ENCODE results near the gene MOCS1. TPM values are rescaled to one million over a fixed set of nuclear protein-coding genes. Genes with fewer than 3 reads are reported as not detected.
A peak's percentile ranks its signal among the peaks of the same experiment; 100 is the strongest.

MOCS1 gene
- total RNA-seq, 1 donor from 2014 or later = 18.4 TPM

DNA sequence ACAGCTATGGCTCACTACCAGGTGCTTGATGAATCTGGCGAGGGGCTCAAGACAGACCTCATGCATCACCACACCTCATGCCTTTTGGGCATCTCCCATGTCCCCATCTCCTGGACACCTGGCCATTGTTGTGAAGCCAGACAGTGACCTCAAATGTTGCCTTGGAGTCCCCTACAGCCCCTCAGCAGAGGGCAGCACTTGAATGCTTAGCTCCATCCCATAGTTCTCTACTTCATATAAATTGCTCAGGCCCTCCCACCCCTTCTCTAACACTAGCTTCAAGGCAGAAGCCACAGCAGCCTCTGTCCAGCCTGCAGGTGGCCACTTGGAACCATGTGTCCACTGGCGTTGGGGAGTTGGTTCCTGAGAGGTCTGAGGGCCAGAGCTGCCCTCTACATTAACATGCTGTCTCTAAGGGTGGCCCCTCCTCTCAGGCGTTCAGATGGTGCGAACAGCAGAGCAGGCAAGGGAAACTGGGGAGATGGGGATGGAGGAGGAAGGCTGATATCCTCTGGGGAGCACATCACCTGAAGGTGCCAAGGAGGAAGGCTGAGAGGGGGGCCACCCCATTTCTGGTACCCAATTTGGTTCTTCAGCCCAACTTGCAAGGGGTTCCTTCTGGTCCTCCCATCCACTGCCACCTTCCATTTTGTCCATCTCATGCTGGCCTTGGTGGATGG lies 31.3 kb downstream of the MOCS1 start:
- Mint-ChIP-seq H3K36me3 (ENCODE audit: low read depth) (peaks cover 14% of the 10 kb centered on the region), H3K4me3 (no peak overlapping the region), H3K27ac (ENCODE audit: unreplicated experiment) (no peak overlapping the region), H3K27me3 (ENCODE audit: low read depth) (no peaks in the 10 kb centered on the region), H3K4me1 (peaks cover 5% of the 10 kb centered on the region), H3K9me3 (no peaks in the 10 kb centered on the region)
- TF ChIP-seq, protein P1, sequence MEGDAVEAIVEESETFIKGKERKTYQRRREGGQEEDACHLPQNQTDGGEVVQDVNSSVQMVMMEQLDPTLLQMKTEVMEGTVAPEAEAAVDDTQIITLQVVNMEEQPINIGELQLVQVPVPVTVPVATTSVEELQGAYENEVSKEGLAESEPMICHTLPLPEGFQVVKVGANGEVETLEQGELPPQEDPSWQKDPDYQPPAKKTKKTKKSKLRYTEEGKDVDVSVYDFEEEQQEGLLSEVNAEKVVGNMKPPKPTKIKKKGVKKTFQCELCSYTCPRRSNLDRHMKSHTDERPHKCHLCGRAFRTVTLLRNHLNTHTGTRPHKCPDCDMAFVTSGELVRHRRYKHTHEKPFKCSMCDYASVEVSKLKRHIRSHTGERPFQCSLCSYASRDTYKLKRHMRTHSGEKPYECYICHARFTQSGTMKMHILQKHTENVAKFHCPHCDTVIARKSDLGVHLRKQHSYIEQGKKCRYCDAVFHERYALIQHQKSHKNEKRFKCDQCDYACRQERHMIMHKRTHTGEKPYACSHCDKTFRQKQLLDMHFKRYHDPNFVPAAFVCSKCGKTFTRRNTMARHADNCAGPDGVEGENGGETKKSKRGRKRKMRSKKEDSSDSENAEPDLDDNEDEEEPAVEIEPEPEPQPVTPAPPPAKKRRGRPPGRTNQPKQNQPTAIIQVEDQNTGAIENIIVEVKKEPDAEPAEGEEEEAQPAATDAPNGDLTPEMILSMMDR (conservative IDR thresholded peaks at IDR 0.05) = no peak
- DNase-seq (ENCODE audit: low read depth, low spot score) = no peak

DNA sequence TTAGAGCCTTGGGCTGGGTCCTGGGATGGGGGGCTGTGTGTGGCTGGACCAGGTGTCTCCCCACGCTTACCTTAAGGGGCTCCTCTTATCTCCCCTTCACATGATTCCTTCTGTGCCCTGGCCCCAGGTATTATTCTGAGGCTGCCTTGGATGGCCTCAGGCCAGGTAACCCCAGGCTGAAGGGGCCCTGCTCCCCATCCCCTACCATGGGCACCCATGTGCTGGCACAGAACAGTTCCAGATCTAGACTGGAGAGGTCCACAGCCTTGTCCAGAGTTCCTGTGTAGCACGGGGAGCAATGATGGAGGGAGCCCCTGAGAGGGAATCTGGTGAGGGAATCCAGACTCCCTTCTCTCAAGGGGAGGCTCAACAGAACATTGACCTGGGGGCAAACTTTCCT lies 32.1 kb downstream of the MOCS1 start:
- peaks cover 13% of the 10 kb centered on the region for H3K4me1 Mint-ChIP-seq
- no peaks in the 10 kb centered on the region for H3K27me3 Mint-ChIP-seq (ENCODE audit: low read depth)
- H3K36me3 Mint-ChIP-seq (ENCODE audit: low read depth) = peaks cover 19% of the 10 kb centered on the region
- H3K27ac Mint-ChIP-seq (ENCODE audit: unreplicated experiment) = no peak overlapping the region
- H3K9me3 Mint-ChIP-seq = no peaks in the 10 kb centered on the region
- no peak for DNase-seq (ENCODE audit: low read depth, low spot score)
- TF ChIP-seq, protein P1 (conservative IDR thresholded peaks at IDR 0.05) = no peak
- no peak overlapping the region for H3K4me3 Mint-ChIP-seq

DNA sequence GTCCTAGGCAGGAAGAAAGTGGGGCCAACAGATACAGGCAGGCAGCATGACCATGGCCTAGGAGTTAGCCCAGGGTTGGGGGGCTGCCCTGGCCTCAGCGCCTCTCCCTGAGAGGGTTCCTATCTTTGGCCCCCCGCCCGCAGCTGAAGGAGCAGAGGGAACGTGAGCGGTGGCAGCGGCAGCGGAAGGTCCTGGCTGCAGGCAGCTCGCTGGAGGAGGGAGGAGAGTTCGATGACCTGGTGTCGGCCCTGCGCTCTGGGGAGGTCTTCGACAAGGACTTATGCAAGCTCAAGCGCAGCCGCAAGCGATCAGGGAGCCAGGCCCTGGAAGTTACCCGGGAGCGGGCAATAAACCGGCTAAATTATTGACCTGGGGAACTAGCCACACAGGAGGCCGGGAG lies 32.6 kb downstream of the MOCS1 start:
- peak overlapping the region; percentile 57 for H3K27ac Mint-ChIP-seq (ENCODE audit: unreplicated experiment)
- H3K4me1 Mint-ChIP-seq = peaks cover 16% of the 10 kb centered on the region
- TF ChIP-seq, protein P1 (conservative IDR thresholded peaks at IDR 0.05) = no peak
- no peak overlapping the region for H3K4me3 Mint-ChIP-seq
- peaks cover 18% of the 10 kb centered on the region for H3K36me3 Mint-ChIP-seq (ENCODE audit: low read depth)
- H3K9me3 Mint-ChIP-seq = no peaks in the 10 kb centered on the region
- DNase-seq (ENCODE audit: low read depth, low spot score) = no peak
- H3K27me3 Mint-ChIP-seq (ENCODE audit: low read depth) = no peaks in the 10 kb centered on the region

DNA sequence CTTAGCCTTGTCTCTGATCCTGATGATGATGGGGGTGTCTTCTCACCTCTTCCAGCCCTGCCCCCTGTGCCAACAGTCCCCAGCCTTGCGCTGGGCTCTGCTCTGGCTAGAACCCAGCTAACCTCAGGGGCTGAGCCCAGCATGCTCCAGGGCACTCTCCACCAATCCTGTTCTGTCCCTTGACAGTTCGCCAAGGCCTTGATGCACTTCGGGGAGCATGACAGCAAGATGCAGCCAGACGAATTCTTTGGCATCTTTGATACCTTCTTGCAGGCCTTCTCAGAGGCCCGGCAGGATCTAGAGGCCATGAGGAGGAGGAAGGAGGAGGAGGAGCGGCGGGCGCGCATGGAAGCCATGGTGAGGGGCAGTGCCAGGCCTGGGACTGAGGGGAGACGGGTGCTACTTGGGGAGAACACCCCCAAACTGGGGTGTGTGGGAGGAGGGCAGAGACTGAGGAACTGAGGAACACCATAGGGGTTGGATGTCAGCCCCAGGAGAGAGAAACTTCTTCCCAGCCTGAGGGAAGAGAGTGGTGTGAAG lies 33.1 kb downstream of the MOCS1 start:
- Mint-ChIP-seq H3K4me1 (peaks cover 16% of the 10 kb centered on the region), H3K36me3 (ENCODE audit: low read depth) (peaks cover 18% of the 10 kb centered on the region), H3K27ac (ENCODE audit: unreplicated experiment) (peak overlapping the region; percentile 57), H3K9me3 (no peaks in the 10 kb centered on the region), H3K4me3 (no peak overlapping the region), H3K27me3 (ENCODE audit: low read depth) (no peaks in the 10 kb centered on the region)
- no peak for DNase-seq (ENCODE audit: low read depth, low spot score)
- TF ChIP-seq, protein P1 (conservative IDR thresholded peaks at IDR 0.05) = no peak

DNA sequence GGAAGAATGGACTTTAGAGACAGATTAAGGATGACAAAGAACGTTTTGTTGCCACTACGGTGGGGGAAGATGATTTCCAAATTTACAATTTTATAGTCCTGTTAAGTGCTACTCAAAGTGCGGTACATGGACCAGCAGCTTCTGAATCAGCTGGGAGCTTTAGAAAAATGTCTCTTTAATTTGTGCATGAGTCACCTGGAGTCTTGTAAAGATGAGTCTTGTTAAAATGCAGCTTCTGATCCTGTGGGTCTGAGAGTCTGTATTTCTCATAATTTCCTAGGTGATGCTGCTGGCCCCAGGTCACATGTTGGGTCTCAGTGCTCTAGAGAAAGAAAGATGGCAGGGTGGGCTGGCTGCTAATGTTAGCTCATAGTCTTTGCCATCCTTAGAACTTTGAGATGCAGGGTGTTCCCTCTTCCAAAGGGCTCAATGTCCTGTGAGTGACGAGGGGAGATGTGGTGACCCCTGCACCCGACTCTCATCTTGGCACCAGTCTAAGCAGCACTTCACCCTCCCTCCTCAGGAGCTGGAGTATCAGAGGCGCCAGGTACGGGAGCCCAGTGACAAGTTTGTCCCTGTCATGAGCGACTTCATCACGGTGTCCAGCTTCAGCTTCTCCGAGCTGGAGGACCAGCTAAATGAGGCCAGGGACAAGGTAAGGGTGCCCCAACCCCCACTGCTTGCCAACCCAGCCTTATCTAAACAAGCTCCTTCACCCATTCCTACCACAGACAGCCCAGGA lies 34.5 kb downstream of the MOCS1 start:
- peaks cover 14% of the 10 kb centered on the region for H3K36me3 Mint-ChIP-seq (ENCODE audit: low read depth)
- no peaks in the 10 kb centered on the region for H3K27me3 Mint-ChIP-seq (ENCODE audit: low read depth)
- no peak overlapping the region for H3K27ac Mint-ChIP-seq (ENCODE audit: unreplicated experiment)
- TF ChIP-seq, protein P1 (conservative IDR thresholded peaks at IDR 0.05) = no peak
- H3K4me3 Mint-ChIP-seq = no peak overlapping the region
- no peaks in the 10 kb centered on the region for H3K9me3 Mint-ChIP-seq
- peaks cover 16% of the 10 kb centered on the region for H3K4me1 Mint-ChIP-seq
- no peak for DNase-seq (ENCODE audit: low read depth, low spot score)
